Esophagus muscularis mucosa (tissue), 4 donors: ENCODE measurements around the gene XXYLT1. TPM values are rescaled to one million over a fixed set of nuclear protein-coding genes. Genes with fewer than 3 reads are reported as not detected.

Source experiments
- DNase-seq: peaks from one replicate; pipeline ENCODE4 v3.0.0-alpha.2; 2017; ENCODE audit errors: extremely low spot score
- H3K27ac ChIP-seq, 4 donors: fragments of 200-600 bp; sonication (generic); replicated peaks in 1 of 4; 1 replicate in 3 of 4; 2 replicates in 1 of 4; pipeline ENCODE4 v1.5.1; 2016 to 2019; ENCODE audit warnings: mild to moderate bottlenecking in 1 of 4
- H3K27me3 ChIP-seq, 4 donors: fragments of 200-600 bp; sonication (generic); one replicate each; pipeline versions ENCODE4 v1.5.1 to v1.6.0; 2016 to 2019
- H3K36me3 ChIP-seq, 4 donors: fragments of 200-600 bp; sonication (generic); one replicate each; pipeline ENCODE4 v1.5.1; 2016 to 2019
- H3K4me1 ChIP-seq, 4 donors: fragments of 200-600 bp; sonication (generic); one replicate each; pipeline ENCODE4 v1.5.1; 2016 to 2019
- H3K4me3 ChIP-seq, 4 donors: fragments of 200-600 bp; sonication (generic); 1 replicate in 2 of 4; 2 replicates in 2 of 4; pipeline ENCODE4 v1.5.1; 2016 to 2019; ENCODE audit warnings: mild to moderate bottlenecking in 4 of 4, moderate library complexity in 1 of 4
- H3K9me3 ChIP-seq, 4 donors: fragments of 200-600 bp; sonication (generic); 1 replicate in 3 of 4; 2 replicates in 1 of 4; pipeline ENCODE4 v1.5.1; 2016 to 2019
- CTCF ChIP-seq, 3 experiments: fragments of 200-600 bp in 2 of 3; fragments of 450-650 bp in 1 of 3; sonication (generic) in 2 of 3; IDR thresholded peaks; one replicate each; pipeline ENCODE4 v1.5.1; 2017 to 2019; ENCODE audit warnings: antibody characterized with exemption in 3 of 3, mild to moderate bottlenecking in 2 of 3, moderate library complexity in 1 of 3
- EP300 ChIP-seq: sonication (generic); formaldehyde crosslinking; IDR thresholded peaks from one replicate; pipeline ENCODE4 v1.6.1; 2017; ENCODE audit warnings: antibody characterized with exemption
- POLR2A ChIP-seq: fragments of 450-650 bp; IDR thresholded peaks from one replicate; pipeline ENCODE4 v1.6.1; 2017; ENCODE audit warnings: antibody characterized with exemption, moderate library complexity, mild to moderate bottlenecking, low read depth
- POLR2AphosphoS5 ChIP-seq, 2 donors: sonication (generic); formaldehyde crosslinking; IDR thresholded peaks; one replicate each; pipeline ENCODE4 v1.6.1; 2017; ENCODE audit warnings: antibody characterized with exemption in 2 of 2
- WGBS: methylation state at CpG from one replicate; pipeline ENCODE4 v1.1.5; 2018; 5-methylcytosine and 5-hydroxymethylcytosine counted together
- intact Hi-C: fragments of 100-400 bp; cut with DNase I; formaldehyde crosslinking; loops from one replicate; pipeline ENCODE4 v1.15.1; 2023
- total RNA-seq, 4 donors: library from RNA; depleted of rRNA; stranded (reverse); fragments of >200 nt; gene quantifications; one replicate each; pipeline versions ENCODE4 v1.1.0 to v1.2.1, GENCODE V29; 2016

The XXYLT1 gene
- total RNA-seq, 4 donors from 2014 or later = 8.8 to 18.5 (median 13.9) TPM

GRCh38 chr3:195071011-195071728 lies 199.8 kb downstream of the XXYLT1 start:
- intact Hi-C loops = no loop called here
- H3K27ac ChIP-seq = no peak overlapping the region
- DNase-seq = no peak
- TF ChIP-seq EP300 (no peak), CTCF (IDR thresholded peaks at IDR 0.05) (no peak), POLR2AphosphoS5 (IDR thresholded peaks at IDR 0.05) (no peak), POLR2A (no peak)
- H3K36me3 ChIP-seq = peaks cover 0 to 27% (median 13%) of the 10 kb centered on the region in 4 donors
- no peaks in the 10 kb centered on the region for H3K9me3 ChIP-seq
- WGBS = 87% methylated on average over 16 of the region's 19 CpGs
- H3K27me3 ChIP-seq = no peaks in the 10 kb centered on the region
- H3K4me3 ChIP-seq = no peak overlapping the region
- H3K4me1 ChIP-seq = no peaks in the 10 kb centered on the region

GRCh38 chr3:195070336-195070735 lies 200.6 kb downstream of the XXYLT1 start:
- H3K27ac ChIP-seq = no peak overlapping the region
- no peaks in the 10 kb centered on the region for H3K4me1 ChIP-seq
- 94% methylated on average over 6 of the region's 6 CpGs for WGBS
- TF ChIP-seq CTCF (IDR thresholded peaks at IDR 0.05) (no peak), POLR2A (no peak), POLR2AphosphoS5 (IDR thresholded peaks at IDR 0.05) (no peak), EP300 (no peak)
- no peak overlapping the region for H3K4me3 ChIP-seq
- no peak for DNase-seq
- no peaks in the 10 kb centered on the region for H3K9me3 ChIP-seq
- intact Hi-C loops = no loop called here
- H3K36me3 ChIP-seq = peaks cover 0 to 27% (median 13%) of the 10 kb centered on the region in 4 donors
- no peaks in the 10 kb centered on the region for H3K27me3 ChIP-seq

- TF ChIP-seq POLR2A (no peak), EP300 (no peak), CTCF (IDR thresholded peaks at IDR 0.05) (no peak)
- intact Hi-C loops = no loop called here
- Histone ChIP-seq H3K4me1 (peaks cover under 1 to 6% (median 5%) of the 10 kb centered on the region in 4 donors), H3K36me3 (peaks cover 0 to 27% (median 13%) of the 10 kb centered on the region in 4 donors), H3K27me3 (no peaks in the 10 kb centered on the region), H3K27ac (no peak overlapping the region), H3K4me3 (no peak overlapping the region), H3K9me3 (no peaks in the 10 kb centered on the region)
- 98% methylated on average over 9 of the region's 33 CpGs for WGBS
- no peak for DNase-seq
Measured at GRCh38 chr3:195069501-195070251, 201.3 kb downstream of the XXYLT1 start.

- DNase-seq = no peak
- 85% methylated on average over 18 of the region's 18 CpGs for WGBS
- H3K9me3 ChIP-seq = no peaks in the 10 kb centered on the region
- intact Hi-C loops = no loop called here
- H3K36me3 ChIP-seq = peaks cover 0 to 27% (median 13%) of the 10 kb centered on the region in 4 donors
- no peak overlapping the region for H3K27ac ChIP-seq
- peaks cover 9 to 19% (median 18%) of the 10 kb centered on the region in 4 donors for H3K4me1 ChIP-seq
- H3K27me3 ChIP-seq = no peaks in the 10 kb centered on the region
- H3K4me3 ChIP-seq = no peak overlapping the region
- TF ChIP-seq POLR2A (no peak), EP300 (no peak), POLR2AphosphoS5 (IDR thresholded peaks at IDR 0.05) (no peak), CTCF (IDR thresholded peaks at IDR 0.05) (no peak)
Measured at GRCh38 chr3:195068084-195069080, 202.6 kb downstream of the XXYLT1 start.
